HuH-7.5 (cell line): ENCODE results near the gene DIAPH3.

ENCODE experiments used
- DNase-seq: peaks from one replicate; pipeline ENCODE4 v3.0.0; 2011; ENCODE audit warnings: low spot score

DIAPH3 gene

GRCh38 chr13:59665732-59666131 is 498.0 kb downstream of the DIAPH3 start:
- no peak for DNase-seq

GRCh38 chr13:59665184-59665583 is 498.5 kb downstream of the DIAPH3 start:
- no peak for DNase-seq

GRCh38 chr13:59664586-59664985 is 499.1 kb downstream of the DIAPH3 start:
- DNase-seq = no peak

DNA sequence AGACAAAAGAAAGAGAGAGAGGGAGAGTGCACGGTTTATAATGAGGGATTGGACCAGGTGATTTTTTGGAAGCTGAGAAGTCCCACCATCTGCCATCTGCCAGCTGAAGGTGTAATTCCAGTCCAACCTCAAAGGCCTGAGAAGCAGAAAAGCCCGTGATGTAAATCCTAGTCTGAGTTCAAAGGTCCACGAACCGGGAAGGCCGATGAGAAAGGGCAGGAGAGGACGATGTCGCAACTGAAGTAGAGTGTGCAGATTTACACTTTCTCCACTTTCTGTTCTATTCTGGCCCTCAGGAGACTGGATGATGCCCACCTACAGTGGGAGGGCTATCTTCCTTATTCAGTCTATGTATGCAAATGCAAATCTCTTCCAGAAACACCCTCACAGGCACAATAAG is 500.0 kb downstream of the DIAPH3 start:
- no peak for DNase-seq

DNA sequence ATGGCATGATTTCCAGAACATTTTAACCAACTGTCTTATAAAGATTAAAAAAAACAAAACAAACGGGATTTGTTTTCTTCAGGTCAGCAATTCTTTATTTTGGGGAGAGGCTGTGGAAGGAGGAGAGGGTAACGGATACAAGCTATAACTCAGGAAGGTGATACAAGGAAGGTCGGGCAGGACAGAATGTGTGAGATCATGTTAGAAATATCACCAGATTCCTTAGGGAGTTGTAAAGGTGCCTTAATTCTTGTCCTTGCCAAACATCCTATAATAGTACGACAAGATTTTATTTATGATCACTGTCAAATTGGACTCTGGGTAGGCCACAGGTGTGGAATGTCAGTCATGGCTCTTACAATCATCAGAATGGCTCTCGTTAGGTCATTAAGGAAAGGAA is 503.1 kb downstream of the DIAPH3 start:
- no peak for DNase-seq

- no peak for DNase-seq
Measured at GRCh38 chr13:59659981-59660380, 503.7 kb downstream of the DIAPH3 start.

GRCh38 chr13:59658738-59659330 is 504.9 kb downstream of the DIAPH3 start:
- no peak for DNase-seq

- DNase-seq = no peak
Measured at GRCh38 chr13:59658027-59658737, 505.5 kb downstream of the DIAPH3 start.

DNA sequence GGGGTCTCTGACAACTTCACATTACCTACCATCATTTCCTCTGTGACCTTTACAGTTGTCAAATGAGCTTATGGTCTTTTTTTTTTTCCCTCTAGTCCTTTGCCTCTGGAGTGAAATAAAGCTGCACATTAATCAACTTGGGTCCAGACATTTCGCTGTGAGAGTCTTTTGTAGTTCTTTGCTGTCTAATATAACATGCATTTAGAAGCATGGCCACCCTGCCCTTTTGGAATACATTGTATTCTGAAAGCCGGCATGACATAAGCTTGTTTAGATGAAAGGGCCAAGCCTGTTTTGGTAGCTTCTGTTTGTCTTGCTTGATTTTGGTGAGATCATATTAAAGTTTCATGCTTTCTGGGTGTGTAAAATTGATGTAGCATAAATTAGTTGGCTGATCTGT is 509.8 kb downstream of the DIAPH3 start:
- DNase-seq = no peak

GRCh38 chr13:59651479-59651878 is 512.2 kb downstream of the DIAPH3 start:
- no peak for DNase-seq

GRCh38 chr13:59643906-59644626 is 519.7 kb downstream of the DIAPH3 start:
- DNase-seq = no peak

DNA sequence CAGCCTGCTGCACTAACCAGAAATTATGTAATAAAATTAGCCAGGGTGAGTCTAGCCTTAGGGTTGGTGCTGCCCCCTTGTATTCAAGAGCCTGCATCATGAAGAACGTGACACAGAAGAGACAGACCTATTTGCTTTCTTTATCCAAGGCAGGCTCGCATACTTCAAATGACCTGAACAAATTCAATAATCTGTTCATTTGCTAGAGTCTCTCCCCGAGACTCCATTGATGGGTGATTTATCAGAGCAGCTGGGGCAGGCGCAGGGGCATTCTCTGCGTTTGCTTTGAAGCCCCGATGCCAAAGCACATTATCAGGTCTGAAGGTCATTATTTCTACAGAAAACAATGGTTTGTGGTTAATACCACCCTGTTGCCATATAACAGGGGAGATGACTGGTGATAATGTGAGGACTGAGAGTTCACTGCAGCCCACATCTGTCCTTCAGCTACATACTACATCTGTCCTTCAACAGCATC is 520.3 kb downstream of the DIAPH3 start:
- DNase-seq = no peak

GRCh38 chr13:59641817-59642216 is 521.9 kb downstream of the DIAPH3 start:
- no peak for DNase-seq

DNA sequence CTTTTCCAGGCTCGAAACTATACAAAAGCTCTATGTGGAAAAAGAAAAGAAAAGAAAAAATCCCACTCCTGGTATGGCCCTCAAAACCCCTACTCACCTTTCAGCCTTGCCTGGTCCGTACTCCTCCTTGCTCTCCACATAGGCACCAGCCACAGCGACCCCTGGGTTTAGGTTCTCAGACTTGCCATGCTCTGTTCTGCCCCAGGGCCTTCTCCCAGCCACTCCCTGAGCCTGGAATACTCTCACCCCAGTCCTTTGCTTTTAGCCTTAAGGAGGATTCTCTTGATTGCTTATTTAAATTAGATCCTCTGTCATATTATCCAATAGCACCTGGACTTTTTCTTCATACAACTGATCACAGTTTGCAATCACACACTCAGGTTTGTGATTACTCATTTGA is 522.5 kb downstream of the DIAPH3 start:
- no peak for DNase-seq

- DNase-seq = no peak
Measured at GRCh38 chr13:59638404-59638803, 525.3 kb downstream of the DIAPH3 start.

DNA sequence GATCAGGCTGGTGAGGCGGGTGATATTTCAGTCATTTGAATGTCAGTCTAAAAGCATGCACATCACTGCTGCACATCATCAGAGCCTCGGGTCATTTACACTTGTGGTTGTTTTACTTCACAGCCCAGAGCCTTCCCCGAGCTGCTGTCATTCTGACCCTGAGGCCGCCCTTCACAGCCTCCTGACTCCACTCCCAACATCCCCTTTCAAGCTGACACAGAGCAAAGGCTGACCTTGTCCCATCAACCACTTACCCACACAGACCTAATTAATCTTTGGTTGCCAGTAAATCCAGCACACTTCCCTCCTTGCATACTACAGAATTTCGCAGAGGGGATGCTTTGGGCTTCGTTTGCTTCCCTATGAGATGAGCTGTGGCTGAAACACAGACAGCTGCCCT is 528.1 kb downstream of the DIAPH3 start:
- no peak for DNase-seq

DNA sequence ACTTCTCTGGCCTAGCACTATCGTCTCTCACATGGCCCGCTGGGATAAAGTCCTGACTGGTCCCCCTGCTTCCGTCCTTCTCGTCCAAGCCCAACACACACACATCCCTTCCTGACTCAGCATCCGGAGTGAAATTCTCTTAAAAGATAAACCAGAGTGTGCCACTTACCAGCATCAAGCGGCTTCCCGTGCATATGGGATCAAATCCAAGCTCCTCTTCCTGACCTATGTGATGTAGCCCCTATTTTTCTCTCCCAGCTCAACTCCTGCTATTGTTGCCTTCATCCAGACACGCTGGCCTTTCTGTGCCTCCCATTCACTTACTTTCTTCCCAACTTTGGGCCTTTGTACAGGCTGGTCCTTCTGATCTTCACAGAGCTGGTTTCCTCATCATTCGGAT is 530.4 kb downstream of the DIAPH3 start:
- no peak for DNase-seq

DNA sequence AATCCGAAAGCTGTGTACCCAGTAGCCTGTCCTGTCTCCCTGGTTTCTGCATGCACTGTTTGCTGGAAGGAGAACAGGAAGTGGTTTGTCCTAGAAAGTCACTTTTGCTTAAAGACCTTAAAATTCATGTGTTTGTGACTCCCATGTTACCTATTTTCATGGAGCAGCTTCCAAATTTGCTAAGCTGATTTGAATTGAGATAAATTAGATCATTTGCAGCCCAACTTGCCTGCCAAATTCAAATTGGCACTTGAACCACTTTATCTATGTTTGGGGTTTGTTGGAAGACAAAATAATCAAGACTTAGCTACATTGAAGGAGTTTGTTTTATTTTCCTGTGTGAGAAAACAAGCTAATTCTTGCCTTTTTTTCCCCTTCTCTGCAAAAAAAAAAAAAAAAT is 532.5 kb downstream of the DIAPH3 start:
- DNase-seq = no peak

GRCh38 chr13:59625111-59625510 is 538.6 kb downstream of the DIAPH3 start:
- DNase-seq = no peak

GRCh38 chr13:59623206-59623915 is 540.4 kb downstream of the DIAPH3 start:
- DNase-seq = no peak

- DNase-seq = no peak
Measured at GRCh38 chr13:59621773-59622172, 542.0 kb downstream of the DIAPH3 start.
